ENCODE data around the gene YTHDF1.
A peak's percentile ranks its signal among the peaks of the same experiment; 100 is the strongest.

Gene YTHDF1

DNA sequence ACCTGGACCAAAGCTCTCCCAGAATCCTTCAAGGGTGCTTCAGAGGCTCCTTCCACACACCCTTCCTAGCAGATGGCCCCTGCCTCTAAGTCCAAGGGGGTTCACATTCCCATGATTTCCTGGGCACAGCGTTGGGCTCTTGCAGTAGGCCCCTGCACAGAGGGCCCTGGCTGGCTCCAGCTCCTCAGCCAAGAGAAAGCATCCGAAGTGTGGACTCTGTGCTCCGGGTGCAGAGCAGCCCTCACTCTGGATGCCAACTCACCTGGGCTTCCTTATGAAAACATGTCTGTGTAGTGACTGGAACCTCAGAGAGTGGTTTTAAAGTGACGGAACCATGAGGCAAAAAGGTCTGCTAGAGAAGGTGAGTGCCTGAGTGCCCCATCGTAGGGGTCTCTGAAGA is 11.6 kb downstream of the YTHDF1 start:
- no peak for DNase-seq

DNA sequence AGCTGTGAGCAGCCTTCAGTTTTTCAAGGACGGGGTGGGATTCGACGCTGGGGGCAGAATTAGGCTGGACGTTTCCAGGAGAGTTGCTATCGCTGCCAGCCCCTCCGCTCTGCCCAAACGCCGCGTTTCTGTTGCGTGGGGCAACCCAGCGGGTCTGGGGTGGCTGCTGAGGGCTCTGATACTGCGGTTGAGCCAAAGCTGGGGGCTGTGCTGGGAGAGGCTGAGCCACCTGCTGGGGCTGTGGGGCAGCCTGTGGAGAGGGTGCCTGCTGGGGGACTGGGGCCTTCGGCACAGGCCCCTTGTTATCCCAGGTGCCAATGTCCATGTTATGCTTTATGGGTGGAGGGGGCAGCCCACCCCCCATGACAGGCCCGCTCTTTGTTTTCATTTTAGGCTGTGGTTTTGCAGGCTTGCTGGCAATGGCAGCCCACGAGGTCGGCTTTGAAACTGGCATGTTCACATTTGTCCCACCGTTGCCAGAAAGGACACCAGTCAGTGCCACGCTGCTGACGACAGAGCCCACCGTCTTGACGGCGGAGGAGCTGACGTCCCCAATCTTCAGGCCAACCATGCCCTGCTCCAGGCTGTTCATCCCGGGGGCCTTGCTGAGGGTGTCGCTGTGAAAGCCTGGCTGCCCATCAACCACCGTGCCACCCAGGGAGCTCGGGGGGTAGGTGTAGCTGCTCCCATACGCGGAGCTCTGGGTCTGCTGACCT is 13.0 kb downstream of the YTHDF1 start:
- no peak for DNase-seq

DNA sequence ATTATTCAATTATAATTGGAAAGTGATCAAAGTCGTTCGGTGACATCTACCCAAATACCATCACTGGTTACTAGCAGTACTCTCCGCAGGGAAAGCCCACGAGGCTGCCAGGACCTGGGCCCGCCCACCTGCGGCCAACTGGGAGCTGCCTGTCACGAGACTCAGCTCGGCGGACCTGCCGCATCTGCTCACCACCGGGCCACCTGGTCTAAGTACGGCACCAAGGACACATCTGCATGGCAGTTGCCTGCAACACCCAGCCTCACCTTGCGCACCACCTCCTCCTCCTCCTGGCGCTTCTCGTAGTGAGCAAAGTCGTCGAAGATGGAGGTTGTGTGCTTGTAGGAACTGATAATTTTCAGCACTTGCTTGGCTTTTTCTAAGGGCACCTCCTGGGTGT is 13.9 kb downstream of the YTHDF1 start:
- DNase-seq = no peak

DNA sequence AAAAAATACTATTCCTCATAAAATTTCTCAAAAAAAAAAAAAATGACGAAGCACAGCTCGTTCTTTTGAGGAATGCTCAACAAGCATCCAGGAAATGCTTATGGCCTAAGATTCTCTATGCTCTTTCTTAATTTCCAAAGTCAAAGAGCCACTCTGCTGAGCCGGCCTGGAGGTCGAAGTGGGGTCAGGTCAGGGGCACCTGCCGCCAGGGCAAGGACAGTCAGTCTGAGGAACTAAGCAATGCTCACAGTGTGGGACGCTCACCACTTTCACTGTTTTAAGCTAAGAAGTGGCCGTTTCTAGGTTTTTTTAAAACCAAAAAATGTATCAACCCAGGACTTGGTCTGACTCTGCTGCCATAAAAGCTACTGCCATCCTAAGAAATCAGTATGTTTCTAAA is 17.3 kb downstream of the YTHDF1 start:
- DNase-seq = no peak

DNA sequence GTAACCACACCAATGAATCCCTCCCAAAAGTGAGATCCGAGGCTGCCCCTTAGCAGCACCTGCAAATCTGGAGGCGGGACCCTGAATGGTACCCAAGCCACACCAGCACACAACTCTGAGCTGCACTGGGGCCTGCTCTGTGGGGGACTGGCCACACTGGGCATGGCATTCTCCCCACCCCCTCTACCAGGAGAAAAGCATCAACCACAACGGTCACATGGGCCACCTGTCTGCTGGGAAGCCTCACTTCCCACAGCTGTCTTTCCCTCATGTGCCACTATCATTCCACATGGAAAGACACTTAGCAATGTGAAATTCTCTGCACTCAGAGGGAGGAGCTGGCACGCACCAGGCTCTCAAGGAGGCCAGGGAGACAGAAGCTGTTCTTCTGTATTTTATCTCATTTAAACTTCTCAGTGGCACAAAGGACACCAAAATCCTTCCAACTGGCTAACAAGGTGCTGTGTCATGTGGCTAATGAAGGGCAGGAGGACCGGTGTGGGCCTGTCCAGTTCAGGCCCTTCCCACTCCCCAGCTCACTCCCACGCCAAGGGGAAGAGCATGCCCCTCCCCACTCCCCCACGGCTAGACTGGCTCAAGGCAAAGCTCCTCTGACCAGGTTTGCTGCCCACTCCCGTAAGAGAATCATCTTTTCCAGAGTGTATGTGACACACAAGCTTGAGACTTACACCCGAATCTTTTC is 19.0 kb downstream of the YTHDF1 start:
- DNase-seq = no peak

DNA sequence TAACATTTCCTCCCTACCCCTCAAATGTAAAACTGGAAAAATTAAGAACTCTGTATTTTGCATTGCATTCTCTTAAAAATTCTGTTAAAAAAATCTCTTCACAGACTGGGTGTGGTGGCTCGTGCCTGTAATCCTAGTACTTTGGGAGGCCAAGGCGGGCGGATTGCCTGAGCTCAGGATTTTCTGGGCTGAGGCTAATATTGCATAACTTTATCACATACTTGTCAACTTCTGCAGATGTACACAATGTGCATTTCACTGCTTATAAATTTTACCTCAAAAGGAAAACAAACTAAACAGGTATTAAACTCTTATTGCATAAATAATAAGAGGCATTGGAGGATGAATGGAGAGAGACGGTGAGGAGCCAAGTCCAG is 21.1 kb downstream of the YTHDF1 start:
- DNase-seq = no peak

DNA sequence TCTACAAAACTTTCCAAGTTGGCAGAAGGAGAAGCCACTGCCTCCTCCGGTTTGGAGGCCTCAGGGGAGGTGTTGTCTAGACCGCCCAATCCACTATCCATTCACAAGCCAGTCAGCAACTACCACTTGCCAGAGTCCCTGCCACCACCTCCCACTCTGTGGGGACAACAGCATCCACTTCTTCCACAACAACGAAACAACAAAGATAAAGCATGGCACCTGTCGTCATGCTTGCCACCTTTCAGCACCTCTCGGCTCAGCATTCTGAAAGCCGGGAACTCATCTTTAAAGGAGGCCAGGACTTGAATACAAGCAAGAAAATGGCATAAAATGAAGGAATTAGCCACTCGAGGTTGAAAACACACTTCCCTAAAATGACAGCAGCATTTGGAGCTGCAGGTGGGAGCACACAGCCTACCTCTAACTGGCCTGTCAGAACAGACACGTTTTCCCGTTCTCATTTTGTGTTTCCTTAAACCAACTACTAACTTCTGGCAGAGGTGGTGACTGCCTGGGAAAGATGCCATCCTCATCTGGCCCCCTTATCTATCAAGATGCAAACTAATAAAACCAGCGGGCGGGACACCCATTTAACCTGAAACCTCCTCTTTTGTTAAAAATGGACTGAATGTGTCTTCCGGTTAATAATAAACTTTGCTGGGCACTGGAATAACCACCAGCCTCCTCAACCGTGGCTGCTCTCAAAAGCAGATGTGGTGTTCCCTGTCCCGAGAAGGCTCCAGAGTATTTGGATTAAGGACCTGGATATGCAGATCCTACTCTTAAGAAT is 21.7 kb downstream of the YTHDF1 start:
- no peak for DNase-seq

DNA sequence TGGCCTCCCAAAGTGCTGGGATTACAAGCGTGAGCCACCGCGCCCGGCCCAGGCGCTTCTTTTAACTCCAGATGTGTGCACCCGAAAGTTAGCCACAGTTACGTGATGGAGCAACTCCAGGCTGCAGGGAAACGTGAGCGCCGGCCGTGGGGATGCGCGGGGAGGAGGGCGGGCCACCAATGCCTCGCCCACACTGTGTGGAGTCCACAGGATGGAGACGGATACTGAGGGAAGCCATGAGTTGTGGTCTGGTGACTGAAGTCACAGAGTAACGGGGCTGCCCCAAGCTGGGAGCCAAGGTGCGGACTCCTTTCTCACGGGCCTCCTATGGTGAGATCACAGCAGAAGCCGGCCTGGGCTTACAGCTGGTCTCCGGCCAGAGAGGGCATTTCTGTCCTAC is 23.2 kb downstream of the YTHDF1 start:
- no peak for DNase-seq

DNA sequence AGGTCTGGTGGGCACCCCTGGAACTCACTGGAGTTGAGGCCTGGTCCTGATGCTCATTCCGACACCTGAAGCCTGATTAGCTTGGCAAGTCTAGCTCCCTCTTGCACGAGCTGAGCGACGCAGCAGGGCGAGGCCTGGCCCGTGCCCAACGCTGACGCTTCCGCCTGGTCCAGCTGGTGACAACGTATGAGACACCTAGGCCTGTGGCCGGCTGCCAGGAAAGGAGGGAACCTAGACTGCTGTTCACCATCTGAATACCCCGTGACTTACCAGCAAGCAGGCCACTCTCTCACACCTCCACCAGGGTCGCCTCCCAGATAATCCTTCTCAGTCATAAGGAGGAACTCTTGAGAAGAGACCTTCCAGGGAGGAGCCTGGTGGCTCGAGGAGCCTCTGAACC is 24.5 kb downstream of the YTHDF1 start:
- DNase-seq = no peak

DNA sequence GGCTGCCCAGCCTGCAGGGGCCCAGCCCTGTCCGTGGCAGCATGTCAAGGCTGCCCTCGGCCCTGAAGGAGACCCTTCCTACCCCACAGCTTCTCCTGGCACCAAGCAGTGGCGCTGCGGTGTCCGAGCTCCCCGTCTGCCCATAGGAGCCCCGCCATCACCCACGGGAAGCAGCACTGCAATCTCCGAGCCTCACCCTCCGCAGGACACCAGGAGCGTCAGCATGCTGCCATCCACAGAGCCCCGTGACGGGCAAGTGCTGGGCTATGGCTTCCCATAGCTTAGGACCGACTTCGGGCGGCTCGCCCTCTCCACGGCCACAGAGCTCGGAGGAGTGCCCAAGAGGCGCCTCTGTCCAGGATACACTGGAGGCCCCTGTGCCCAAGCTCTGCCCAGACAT is 25.1 kb downstream of the YTHDF1 start:
- no peak for DNase-seq

DNA sequence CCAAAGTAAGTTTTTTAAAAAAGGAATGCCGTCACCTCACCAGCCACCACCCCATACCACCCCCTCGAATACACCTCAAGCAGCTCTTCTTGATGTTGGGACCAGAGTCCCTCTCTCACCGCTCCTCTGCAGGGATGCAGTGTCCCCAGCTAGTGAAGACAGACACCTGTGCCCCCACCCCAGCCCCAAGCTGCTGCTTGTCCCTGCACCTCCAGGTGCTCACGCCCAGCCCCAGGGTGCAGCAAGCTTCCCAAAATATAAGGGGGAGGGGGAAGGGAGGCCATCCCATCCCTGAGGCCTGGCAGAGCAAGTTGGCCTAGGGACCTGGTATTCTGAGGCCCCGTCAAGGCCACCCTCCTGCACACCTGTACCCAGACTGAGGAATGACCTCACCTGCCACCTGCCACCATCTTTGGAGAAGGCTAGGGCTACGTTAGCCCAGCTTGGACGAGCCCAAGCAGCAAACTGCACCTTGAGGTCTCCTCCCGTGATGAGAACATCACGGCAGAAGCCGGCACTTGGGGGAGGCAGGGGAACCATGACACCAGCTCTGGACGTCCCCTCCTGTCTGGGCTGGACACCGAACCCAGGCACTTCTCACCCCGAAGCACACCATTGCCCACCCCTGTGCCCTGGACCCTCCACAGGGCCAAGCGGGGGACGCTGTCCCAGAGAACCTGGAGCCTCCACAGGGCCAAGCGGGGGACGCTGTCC is 25.9 kb downstream of the YTHDF1 start:
- DNase-seq = no peak

DNA sequence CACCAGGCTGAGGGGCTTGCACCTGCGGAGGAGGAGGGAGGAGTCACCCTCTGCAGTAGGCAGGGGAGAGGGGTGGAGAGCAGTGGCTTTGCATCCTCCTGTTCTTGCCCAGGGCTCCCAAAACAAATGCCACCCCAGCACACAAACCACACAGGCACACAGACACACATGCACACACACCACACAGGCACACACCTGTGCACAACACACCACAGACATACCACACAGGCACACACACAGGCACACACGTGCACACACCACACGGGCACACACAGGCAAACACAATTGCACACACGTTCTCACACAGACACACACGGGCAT is 26.6 kb downstream of the YTHDF1 start:
- no peak for DNase-seq

DNA sequence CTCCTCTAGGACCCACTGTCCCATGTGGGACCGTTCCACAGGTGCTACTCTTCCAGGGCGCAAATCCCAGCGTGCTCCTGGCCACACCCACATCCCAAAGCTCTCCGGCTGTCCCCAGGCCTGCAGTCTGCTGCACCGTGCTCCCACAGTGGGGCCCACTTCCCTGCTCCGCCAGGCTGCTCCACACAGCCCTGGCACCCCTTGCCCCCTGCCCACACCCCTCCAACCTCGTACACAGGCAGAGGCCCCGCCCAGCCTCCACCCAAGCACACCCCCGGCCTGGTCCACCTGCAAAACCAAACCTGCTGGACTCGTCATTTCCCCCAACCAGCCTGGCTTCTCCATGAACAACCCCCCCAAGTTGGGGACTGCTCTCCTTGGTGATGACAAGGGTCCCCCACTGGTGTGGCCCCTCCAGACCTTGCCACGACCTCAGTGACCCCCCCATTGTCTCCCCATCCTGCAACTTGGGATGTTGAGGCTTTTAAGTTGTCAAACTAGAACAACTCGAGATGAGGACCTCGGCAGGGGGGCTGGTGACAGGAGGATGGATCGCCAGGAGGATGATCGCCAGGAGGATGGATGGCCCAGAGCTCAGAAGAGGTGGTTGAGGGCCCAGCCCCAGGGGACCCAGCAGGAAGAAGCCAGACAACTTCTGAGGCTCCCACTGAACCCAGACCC is 27.1 kb downstream of the YTHDF1 start:
- no peak for DNase-seq

DNA sequence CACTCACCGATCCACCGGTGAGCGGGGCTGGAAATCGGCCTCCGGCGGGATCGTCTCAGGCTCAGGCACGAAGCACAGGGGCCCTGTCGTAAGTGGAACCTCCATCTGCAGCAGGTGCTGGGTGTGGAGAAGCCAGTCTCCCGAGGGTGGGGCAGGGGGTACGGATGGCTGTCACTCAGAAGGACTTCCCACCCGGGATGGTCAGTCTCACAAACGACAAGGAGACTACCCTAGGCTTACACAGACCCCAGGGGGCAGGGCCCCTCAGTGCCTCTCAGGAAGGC is 27.8 kb downstream of the YTHDF1 start:
- DNase-seq = no peak

DNA sequence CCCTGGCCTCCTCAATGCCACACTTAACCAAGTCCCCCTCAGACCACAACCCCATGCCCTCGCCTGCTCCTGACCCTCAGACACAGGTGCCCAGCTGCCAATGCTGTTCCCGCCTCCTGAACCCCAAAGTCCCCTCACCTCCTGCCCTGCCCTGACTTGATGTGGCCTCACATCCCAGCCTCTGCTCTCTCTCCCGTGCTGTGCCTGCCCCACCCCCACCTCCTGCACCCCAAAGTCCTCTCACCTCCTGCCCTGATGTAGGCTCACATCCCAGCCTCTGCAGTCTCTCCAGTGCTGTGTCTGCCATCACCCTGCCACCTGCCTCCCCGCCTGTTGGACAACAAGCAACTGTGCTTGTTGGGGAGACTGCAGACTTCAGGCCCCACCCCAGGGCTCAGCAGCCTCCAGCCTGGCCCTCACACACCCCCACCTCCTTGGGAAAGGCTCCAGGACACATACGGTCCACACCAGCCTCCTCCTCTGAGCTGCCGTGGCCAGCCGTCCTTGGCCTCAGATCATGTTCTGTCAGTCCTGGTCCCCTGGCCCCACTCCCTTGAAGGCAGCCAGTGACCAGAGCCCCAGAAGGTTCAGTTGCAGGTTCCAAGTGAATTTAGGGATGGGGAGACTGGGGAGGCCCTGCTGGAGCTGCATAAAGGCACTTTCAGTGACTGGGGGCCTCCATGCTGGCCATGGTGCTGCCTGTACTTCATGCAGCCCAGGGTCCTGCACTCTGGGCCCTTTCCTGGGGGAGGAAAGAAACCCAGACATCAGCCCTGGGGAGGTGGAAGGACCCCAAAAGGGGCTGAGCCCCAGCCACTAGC is 28.4 kb downstream of the YTHDF1 start:
- no peak for DNase-seq

DNA sequence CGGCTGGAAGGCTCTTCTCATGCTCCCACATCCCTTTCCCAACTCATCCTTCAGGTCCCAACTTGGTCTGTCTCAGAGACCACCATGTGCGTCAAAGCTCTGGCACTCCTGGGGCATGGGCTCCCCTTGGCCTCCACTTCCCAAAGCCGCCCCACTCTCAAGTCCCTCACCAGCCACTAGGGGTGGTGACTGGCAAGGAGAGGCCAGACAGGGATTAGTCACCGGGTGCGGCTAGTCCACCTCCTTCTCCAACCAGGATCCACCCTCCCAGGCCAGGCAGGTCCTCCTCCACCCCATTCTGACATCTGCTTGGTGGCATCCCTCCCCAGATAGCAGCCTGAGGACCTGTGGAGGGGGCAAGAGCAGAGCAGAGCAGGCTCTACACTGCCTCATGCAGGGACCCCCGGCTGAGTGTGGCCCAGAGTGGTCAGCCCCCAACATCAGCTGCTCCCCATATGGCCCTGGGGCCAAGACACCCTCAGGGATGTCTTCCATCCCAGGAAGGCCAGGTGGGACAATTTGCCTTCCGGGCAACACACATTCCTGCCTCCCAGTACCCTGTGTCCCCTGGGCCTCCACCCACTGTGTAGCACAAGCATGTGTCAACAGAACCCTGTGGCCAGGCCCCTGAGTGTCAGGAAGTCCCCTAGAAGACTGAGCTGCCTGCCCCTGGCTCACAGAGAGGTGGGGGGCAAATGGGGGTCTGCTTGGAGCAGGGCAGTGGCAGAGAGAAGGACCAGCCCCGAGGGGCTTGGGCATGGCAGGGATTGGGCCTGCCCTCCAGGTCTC is 29.2 kb downstream of the YTHDF1 start:
- no peak for DNase-seq

DNA sequence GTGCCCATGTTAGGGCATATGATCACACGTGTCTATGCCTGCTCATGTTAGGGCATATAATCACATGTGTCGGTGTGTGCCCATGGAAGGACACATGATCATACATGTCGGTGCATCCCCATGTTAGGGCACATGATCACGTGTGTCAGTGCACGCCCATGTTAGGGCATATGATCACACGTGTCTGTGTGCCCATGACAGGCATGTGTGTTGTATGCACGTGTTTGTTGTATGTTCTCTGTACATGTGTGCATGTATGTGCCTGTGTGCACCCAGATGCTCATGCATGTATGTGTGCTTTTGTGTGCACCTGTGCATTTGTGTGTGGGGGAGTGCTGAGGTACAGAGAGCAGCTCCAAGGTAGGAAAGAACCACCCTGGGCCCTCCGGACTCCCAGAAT is 29.8 kb downstream of the YTHDF1 start:
- DNase-seq = no peak

DNA sequence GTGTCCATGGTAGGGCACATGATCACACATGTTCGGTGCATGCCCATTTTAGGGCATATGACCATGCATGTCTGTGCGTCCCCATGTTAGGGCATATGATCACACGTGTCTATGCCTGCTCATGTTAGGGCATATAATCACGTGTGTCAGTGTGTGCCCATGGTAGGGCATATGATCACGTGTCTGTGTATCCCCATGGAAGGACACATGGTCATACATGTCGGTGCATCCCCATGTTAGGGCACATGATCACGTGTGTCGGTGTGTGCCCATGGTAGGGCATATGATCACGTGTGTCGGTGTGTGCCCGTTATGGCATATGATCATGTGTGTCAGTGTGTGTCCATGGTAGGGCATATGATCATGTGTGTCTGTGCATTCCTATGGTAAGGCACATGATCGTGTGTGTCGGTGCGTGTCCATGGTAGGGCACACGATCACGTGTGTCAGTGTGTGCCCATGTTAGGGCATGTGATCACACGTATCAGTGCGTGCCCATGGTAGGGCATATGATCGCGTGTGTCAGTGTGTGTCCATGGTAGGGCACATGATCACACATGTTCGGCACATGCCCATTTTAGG is 30.6 kb downstream of the YTHDF1 start:
- DNase-seq = no peak

DNA sequence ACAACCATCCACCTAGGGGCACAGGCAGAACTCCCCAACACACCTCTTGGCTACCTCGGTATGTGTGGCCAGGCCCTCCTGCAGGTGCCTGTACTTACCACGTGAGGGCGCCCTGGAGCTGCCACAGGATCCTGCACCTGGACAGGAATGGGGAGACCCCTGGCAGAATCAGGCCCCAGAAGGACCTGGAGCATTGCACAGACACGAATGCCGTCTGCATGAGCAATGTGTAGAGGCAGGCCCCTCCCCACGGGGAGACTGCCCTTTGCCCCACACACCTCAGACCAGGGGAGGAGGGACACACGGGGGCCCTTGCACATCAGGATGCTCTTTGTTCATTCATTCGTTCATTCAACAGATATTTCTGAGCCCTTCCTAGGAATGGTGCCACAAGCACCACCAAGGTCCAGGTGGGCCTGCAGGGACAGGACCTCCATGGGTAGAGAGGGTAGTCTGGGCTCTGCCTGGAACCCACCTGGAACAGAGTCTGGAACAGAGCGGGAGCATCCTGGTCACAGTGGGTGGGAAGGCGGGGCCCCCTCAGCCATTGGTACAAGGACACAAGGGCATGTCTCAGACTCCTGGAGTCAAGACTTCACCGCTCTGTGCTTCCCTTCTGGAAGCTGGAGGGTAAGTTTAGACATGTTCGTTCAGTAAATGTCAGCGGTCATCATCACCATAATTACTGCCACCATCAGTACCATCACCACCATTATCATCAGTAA is 32.3 kb downstream of the YTHDF1 start:
- DNase-seq = peak; percentile 85

DNA sequence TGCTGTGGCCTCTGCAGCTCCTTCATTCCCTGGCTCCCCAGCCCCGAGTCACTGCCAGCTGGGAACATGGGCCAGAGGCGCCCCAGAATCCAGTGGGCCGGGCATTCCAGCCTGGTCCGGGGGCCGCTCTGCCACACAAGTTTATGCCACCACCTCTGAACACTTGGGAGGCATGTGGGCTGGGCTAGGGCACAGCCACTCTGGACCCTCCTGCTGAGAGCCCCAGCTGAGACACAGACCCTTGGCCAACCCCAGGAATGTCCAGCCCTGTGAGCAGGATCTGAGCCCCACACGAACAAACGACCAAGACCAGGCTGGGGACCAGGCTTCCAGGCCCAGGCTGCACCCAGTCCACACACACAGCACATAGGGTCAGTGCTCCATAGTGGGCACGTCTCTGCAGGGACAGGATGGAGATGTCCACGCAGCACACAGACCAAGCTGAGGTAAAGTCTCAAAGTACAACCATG is 33.0 kb downstream of the YTHDF1 start:
- DNase-seq = no peak

Data from activated CD8-positive, alpha-beta memory T cell treated with anti-CD3 and anti-CD28 coated beads, Interleukin-2, amount 50 U/mL, for 48 hours (primary cell).